ENCODE data around the gene MLLT10.

GRCh38 chr10:21719502-21719901 is 185.5 kb downstream of the MLLT10 start:
- no peak for TF ChIP-seq ZNF134 (CRISPR knock-in tag; conservative IDR thresholded peaks at IDR 0.05)
- TF ChIP-seq EGR1 (conservative IDR thresholded peaks at IDR 0.05): no peak
- no peak for TF ChIP-seq KDM1A (IDR thresholded peaks at IDR 0.05)
- TF ChIP-seq FOXM1 (IDR thresholded peaks at IDR 0.05; ENCODE audit: low read depth): no peak
- no peak for TF ChIP-seq FOXM1 (CRISPR knock-in tag; IDR thresholded peaks at IDR 0.05; ENCODE audit: low read depth)
- TF ChIP-seq ZFX (CRISPR knock-in tag; IDR thresholded peaks at IDR 0.05): no peak
- no peak for TF ChIP-seq EP300 (IDR thresholded peaks at IDR 0.05; ENCODE audit: low read length)
- TF ChIP-seq POLR2AphosphoS5 (IDR thresholded peaks at IDR 0.05; ENCODE audit: control insufficient read depth, insufficient read depth, low read depth, low read length): no peak
- TF ChIP-seq ZBTB33 (CRISPR knock-in tag; IDR thresholded peaks at IDR 0.05): no peak
- TF ChIP-seq POLR2A (conservative IDR thresholded peaks at IDR 0.05): no peak
- TF ChIP-seq MAX (CRISPR knock-in tag; IDR thresholded peaks at IDR 0.05): no peak
- TF ChIP-seq ZNF24 (IDR thresholded peaks at IDR 0.05): no peak
- TF ChIP-seq CREB5 (CRISPR knock-in tag; IDR thresholded peaks at IDR 0.05): no peak
